Measurements from ENCODE around the gene NECAB2.

NECAB2 gene

DNA sequence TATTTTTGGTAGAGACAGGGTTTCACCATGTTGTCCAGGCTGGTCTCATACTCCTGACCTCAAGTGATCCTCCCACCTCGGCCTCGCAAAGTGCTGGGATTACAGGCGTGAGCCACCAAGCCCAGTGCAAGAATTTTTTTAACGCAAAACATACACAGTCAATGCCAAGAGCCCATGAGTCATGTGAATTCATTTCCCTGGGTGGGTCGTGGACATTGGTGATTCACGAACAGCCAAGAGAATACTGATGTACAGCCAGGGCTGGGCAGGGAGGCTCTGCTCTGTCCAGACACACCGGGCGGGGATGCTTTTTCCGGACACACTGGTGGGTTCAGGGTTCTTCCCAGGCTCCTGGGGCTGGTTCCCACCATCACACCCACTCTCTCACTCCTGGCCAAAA lies 56.8 kb downstream of the NECAB2 start:
- DNase-seq (ENCODE audit: low read depth in 2 of 2) = no peak

DNA sequence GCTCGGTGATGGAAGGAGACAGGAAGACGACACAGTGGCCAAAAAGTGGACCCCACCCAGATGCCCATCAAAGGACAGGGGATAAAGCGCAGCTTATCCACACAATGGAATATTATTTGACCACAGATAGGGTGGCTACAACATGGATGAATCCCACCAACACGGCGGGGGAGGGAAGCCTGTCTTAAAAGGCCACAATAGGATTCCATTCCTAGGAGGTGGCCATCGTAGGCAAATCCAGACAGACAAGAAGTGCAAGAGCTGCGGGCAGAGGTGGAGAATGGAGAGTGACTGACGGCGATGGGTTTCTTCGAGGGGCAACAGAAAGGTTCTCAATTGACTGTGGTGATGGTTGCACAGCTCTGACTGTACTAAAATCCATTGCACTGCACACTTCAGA lies 58.6 kb downstream of the NECAB2 start:
- DNase-seq (ENCODE audit: low read depth in 2 of 2) = no peak

DNA sequence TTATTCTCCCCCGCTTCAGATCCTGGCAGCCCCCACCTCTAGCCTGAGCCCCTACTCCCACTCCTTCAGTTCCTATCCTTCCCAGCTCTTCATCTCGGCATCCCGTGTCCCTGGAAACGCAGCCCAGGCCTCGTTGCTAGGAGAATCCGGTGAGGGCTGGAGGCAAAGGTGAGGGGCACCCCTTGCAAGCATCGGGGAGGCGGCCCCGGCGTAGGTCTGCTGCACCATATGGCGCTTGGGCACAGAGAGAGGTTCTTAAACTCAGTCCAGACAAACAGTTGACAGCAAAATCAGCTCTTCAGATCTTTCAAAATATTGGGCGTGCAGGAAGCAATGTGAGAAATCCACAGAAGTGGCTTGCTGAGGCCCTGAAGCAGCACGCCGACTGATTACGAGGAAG lies 59.6 kb downstream of the NECAB2 start:
- DNase-seq (ENCODE audit: low read depth in 2 of 2) = no peak

DNA sequence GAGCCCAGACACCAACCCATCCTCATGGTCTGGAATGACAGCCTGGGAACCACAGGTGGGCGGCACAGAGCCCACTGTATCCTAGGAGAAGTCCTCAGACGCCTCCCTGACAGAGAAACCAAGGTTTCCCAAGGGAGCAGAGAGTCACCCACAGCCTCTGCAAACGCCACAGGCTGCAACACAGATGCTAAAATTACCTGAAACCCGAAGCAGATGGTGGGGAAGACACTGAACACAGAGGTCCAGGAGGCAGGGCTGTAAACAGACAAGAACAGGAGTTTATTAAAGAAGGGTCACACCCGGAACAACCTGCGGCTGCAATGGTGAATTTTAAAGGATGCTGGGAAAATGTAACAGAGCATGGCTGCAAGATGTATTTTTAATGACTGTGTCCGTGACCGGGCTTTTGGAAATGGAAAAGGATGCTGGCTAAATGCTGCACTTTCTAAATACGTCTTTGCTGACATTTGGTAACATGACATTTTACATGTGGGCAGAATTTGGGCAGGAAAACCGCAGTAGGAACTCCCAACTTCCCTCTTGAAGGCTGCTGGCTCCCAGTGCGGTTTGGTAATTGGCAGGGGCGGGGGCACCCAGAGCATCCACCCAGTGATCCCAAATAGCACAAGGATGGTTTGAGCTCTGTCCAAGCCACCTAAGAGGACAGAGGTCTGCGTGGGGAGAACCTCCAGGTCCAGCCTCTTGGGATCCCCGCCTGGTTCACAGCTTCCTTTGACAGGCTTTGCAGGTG lies 61.4 kb downstream of the NECAB2 start:
- DNase-seq (ENCODE audit: low read depth in 2 of 2) = no peak

DNA sequence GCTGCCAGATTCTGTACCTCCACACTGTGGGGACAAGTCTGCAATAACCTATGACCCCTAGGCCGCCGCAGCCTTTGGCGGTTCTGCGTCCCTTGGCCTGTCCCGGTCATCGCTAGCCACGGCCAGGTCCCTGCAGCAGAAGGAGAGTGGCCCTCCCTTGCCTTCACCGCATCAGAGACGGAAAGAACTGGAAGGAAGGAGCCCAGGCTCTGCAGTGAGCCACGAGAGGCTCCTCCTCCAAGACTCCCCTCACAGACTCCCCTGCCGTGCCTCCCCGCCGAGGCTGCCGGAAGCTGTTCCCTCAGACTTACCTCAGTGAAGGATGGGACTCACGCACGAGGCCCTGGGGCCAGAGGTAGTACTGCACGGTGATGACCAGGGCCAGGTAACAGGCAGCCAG lies 63.5 kb downstream of the NECAB2 start:
- no peak for DNase-seq (ENCODE audit: low read depth in 2 of 2)

DNA sequence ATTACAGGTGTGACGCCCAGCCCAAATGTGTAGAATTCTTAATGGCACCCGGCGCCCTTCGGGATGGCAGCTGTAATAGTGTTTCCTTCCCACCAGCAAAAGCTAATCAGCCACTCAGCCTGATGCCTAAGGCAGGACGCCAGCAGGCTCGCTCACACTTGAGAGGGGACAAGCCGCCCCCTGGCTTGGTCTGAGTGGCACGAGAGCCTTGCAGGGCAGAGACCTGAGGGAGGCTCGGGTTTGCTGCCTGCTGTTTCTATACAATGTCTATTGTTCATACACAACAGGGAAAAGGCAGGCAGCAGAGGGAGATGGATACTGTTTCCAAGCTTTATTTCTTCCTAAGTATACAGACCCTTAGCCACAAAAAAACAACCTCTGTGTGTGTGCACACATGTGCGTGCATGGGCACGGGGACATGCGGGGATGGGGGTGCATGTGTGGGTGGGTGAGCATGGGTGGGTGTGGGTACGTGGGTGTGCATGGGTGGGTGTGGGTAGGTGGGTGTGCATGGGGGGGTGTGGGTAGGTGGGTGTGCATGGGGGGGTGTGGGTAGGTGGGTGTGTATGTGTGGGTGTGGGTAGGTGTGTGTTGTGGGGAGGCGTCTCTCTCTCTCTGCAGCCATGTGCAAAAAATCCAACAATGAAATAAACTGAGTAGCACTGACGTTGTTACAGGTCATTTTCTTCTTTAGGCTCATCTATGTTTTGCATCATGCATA lies 64.6 kb downstream of the NECAB2 start:
- no peak for DNase-seq (ENCODE audit: low read depth in 2 of 2)

DNA sequence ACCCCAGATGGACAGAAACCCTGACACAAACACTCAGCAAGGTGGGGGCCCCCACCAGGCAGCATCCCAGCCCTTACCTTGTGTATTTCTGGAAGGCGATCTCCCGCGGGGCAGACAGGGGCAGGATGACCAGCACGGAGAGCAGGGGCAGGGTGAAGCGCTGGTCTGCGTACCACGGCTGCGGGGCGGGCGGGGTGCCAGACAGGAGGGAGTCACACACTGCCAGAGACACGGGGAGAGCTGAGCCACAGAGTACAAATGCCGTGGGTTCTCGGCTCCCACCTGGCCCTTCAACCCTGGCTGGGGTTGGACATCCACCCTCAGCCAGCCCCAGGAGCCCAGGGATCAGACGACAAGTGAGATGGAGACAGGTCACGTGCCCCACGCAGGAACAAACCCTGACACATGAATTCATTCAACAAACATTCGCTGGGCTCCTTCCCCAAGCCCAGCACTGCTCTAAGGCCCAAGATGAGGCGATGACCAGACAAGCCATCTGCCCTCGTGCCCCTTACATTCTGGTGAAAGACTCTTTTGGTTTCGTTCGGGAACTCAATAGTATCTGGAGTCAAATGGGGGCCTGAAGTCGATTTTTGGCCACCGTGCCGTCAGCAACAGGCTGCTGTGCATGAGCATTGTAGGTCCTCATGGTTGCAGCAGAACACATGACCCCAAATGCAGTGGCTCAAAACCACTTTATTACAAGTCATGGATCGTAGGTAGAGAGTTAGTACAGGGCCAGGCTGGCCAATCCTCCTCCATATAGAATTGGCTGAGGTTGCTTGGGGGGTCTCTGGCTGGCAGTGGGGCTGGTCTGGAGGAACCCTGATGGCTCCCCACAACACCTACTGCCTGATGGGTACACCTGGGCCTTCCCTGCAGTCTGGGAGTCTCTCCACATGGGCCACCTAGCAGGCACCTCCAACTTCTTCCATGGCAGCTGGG lies 65.5 kb downstream of the NECAB2 start:
- no peak for DNase-seq (ENCODE audit: low read depth in 2 of 2)

DNA sequence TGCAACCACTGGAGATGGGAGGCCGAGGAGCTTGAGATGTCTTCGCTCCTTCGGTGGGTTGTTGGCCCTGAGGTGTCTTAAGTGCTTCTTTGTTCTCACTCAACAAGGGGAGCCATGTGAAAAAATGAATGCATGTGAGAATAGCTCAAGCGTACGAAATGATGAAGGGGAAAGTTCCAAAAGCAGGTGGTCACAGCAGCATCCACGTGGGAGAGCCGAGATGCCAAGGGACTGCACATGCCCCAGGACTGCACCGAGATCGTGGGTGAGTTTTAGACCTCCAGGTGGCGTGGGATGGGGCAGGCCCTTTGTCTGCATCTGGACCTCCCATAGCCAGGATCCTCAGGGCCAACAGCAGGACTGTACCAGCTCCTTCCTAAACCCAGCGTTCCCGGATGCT lies 66.5 kb downstream of the NECAB2 start:
- no peak for DNase-seq (ENCODE audit: low read depth in 2 of 2)

DNA sequence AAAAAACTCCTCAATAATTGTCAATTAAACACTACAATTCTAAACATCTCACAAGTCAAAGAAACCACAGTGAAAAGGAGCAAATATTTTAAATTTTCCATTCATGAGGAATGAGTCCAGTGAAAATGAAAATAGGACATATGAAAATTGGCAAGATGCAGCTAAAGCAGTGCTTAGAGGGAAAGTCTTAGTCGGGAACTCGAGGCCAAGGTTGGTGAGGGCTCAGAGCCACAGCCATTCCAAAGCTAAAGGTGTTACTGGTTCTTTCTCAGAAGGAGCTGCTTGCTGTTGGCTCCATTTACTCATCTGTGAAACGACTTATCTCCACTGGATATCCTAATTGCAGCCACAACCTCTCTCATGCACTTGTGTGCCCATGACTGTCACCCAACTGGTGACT lies 68.1 kb downstream of the NECAB2 start:
- DNase-seq (ENCODE audit: low read depth in 2 of 2) = no peak

DNA sequence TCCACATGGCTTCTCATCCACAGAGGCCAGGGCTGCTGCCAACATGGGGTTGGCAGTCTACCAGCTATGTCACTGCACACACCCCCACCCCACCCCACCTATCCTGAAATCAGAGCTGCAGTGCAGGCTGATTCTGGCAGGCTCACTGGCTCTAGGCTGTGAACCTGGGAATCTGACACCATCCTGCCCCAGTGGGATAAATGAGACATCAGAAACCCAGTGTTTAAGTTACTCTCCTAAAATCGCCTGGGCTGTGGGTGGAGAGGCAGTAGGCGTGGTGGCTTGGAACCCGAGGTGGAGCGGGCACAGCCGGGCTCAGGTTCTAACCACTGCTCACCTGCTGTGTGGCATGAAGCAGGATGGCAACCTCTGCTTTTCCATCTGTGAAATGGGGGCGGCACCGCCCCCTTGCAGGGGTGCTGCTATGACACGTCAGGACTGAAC lies 69.0 kb downstream of the NECAB2 start:
- no peak for DNase-seq (ENCODE audit: low read depth in 2 of 2)

DNA sequence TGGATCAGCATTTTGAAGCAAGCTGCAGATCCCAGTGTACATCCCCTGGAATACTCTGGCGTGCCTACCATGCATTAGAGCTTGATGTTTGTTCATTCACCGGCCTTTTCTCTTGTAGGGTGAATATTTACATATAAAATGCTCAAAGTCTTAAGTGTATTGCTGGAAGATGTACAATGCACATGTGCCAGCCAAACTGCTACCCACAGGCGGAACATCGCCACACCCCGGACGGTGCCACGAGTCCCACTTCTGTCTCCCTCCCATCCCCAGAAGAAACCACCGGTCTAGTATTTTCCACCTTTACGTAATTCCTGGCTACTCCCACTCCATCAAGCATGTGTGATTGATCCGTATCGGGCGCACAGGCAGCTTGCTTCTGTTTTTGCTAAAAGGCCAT lies 70.4 kb downstream of the NECAB2 start:
- DNase-seq (ENCODE audit: low read depth in 2 of 2) = no peak

DNA sequence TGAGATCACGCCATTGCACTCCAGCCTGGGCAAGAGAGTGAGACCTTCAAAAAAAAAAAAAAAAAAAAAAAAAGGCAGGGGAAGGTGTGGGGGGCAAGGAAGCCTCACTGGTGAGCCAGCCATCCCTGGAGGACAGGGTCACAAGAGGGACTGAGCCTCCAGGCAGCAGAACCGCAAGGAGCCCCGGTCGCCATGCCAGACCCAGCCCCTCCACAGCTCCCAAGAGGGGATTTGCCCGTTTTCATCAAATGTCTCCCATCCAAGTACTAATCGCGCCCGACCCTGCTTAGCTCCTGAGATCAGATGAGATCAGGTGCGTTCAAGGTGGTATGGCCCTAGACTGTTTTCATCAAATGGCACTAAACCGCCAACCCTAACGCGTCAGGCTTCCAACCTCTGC lies 71.7 kb downstream of the NECAB2 start:
- no peak for DNase-seq (ENCODE audit: low read depth in 2 of 2)

DNA sequence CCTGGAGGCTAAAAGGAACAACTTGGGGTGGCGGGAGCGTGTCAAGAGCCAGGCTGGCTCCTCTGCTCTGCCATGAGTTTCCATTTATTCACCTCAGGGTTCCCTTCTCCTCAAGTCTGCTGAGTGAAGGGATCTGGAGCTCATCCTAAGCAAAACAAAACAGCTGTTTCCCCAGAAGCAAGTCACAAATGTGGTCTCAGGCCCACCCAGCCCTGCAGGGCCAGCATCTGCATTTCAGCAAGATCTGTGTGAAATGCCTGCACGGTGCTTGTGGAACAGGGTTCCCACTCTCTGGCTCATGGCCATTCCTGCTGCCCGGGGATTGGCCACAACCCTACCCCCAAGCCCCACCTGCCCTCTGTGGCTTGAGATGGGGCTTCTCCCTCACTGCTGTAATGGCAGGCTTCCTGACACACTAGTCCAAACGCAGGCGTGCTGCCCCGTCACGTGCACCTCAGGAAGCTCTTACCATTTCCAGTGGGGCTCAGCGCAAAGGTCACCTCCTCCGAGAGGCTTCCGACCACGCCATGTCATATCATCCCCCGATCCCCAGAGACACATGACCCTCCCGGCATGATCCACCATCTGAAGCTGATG lies 72.3 kb downstream of the NECAB2 start:
- DNase-seq (ENCODE audit: low read depth in 2 of 2) = no peak

DNA sequence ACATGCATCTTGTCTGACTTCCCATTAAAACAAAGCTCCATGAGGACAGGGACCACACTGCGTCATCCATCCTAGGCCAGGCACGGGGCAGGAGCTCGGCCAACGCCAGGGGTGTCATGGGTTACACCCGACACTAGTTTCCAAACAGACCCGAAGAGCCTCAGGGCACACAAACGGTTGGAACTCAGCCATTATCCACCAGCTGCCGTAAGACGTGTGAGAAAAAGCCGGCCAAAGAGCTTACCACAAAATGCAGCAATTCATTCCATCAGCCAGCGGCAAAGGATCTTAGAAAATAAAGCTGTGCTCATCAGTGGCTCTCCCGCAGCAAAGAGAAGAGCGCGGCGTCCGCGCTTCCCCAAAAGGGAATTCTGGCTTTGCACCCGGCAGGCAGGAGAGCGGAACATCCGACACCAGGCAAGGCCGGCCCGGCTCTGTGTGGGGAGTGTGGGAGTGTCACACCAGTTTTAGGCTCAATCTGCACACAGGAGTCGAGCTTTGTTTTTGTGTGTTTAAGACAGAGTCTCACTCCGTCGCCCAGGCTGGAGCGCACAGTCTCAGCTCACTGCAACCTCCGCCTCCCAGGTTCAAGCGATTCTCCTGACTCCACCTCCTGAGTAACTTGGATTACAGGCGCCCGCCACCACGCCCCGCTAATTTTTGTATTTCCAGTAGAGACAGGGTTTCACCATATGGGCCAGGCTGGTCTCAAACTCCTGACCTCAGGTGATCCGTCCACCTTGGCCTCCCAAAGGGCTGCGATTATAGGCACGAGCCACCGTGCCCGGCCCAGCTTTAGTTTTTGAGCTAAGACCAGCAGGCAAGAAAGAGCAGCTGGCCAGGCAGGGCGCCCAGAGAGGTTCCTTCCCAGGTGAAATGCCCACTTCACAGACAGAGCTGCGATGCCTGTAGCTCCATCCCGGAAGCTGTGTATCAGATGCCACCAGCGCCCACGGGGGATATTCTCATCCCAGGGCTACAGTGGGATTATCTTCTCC lies 73.1 kb downstream of the NECAB2 start:
- no peak for DNase-seq (ENCODE audit: low read depth in 2 of 2)

DNA sequence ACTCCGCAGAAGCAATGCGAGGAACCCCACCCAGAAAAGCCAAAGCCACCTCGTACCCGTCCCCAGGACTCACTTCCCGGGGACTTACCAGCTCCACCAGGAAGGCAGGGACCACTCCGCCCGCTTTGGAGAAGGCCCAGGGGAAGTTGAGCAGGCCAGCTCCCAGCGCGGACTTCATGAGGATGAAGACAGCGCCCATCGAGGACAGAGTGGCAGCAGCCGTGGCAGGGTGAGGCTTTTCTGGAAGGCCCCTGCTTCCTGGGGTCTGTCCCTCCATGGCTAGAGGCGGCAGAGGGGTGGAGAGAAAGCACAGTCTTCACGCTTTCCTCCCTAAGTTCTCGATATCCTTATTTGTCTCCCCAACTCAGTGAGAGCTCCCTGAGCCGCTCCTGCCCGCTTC lies 73.8 kb downstream of the NECAB2 start:
- no peak for DNase-seq (ENCODE audit: low read depth in 2 of 2)

DNA sequence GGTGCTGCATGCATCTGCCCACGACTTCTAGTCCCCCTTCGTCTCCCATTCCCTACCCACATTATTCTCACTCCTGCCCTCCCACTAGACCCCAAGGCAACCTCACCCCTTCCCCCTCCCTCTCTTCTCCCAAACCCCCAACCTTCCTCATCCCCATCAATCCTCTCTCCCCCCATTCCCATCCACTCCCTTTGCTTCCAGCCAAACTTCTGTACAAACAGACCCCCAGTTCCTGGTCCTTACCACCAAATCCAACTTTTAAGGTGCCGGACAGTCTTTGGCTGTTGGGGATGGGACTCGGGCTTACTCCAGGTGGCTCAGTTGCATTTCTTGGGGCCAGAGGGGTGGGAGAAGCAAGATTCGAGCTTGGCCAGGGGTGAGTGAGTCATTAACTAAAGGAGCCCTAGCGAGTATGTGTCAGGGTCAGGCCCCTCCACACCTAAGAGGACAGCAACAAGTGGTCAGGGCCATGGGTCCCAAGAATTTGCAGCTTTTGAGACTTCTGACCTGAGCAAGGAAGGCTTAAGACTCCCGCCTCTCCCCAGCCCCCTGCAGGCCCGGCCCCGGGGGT lies 74.3 kb downstream of the NECAB2 start, which contains the start of gene SLC38A8:
TSS of gene SLC38A8 (minus strand) at position 488 of the 571 bp plus-strand sequence. CDS start 638 bp downstream, outside the sequence.
- DNase-seq (ENCODE audit: low read depth in 2 of 2) = no peak

DNA sequence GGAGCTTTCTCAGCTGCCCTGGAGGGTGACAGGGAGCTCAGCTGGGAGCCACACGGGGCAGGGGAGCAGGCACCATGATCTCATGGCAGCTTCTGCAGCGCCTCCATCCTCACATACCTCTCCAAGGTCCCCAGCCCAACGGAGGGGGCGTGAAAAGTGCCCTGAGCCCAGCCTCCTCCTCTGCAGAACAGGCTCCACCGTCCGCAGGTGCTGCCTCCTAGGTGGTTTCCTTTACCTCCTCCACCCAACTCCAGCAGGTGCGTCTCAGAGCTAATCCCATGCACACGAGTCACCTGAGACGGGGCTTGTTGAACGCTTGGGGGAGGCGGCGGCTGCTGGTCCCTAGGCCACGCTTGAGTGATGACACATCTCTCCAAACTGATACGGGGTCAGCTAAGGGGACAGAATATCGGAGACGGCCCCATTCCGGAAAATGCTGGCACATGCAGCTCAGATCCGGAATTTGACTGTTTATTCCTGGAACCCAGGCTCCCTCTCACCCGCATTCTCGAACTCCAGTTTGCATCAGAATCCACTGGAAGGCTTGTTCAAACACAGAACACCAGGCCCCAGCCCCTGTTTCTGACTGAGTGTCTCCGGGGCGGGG lies 74.9 kb downstream of the NECAB2 start:
- no peak for DNase-seq (ENCODE audit: low read depth in 2 of 2)

DNA sequence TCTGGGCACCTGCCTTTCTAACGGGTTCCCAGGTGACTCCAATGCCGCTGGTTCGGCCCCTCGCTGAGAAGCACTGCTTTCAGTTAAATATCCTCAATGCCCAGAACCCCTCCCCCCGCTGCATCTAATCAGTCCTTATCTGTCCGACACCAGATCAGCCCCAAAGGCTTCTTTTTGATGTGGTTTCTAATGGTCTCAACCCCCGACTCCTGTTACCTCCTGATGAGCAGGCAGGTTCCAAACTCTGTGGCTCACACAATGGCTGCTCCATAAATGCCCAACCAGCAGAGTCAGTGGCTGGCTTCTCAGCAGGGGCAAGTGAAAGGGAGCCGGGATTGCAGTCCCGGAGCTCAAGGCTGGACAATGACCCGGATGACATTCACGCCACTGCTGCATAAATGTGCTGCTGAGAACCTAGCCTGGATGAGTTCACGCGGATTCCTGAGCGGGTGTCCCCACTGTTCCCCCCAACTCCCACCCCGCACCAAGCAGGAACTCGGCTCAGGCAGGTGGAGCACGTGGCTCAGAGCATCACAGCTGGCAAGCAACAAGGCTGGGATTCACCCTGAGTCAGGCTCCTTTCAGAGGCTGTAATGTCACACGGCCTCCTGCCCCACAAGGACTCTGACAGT lies 75.6 kb downstream of the NECAB2 start:
- no peak for DNase-seq (ENCODE audit: low read depth in 2 of 2)

DNA sequence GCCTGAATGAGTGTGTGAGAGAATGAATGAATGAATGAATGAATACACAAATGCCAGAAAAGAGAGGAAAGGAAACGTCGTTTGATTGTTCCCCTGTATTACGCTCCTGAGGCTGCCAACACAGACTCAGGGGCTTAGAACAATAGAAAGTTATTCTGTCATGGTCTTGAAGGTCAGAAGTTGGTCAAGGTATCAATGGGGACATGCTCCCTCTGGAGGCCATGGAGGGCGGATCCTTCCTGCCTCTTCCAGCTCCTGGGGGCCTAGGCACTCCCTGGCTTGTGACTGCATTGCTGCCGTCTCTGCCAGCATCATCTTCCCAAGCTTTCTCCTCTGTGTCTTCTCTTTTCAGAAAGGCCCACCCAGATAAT lies 76.1 kb downstream of the NECAB2 start:
- DNase-seq (ENCODE audit: low read depth in 2 of 2) = no peak

All from stimulated activated CD8-positive, alpha-beta memory T cell treated with anti-CD3 and anti-CD28 coated beads, Interleukin-7, amount 100 ng/mL, for 1 hour (primary cell).